GM12878 (cell line): Measurements from ENCODE around the gene IL4. TPM values are rescaled to one million over a fixed set of nuclear protein-coding genes. Genes with fewer than 3 reads are reported as not detected.

ENCODE experiments used
- BCL11A ChIP-seq: IDR thresholded peaks from 2 replicates; pipeline ENCODE4 v1.6.1; 2011; ENCODE audit warnings: low read depth, low read length
- CBX5 ChIP-seq: sonication (generic); IDR thresholded peaks from 2 replicates; pipeline ENCODE4 v1.6.1; 2016; ENCODE audit warnings: low read depth, moderate library complexity, mild to moderate bottlenecking, inconsistent platforms
- CREM ChIP-seq: IDR thresholded peaks from 2 replicates; pipeline ENCODE4 v1.6.1; 2014; ENCODE audit warnings: antibody characterized with exemption, low read depth
- ETV6 ChIP-seq, 2 experiments: fragments of 450-650 bp in 1 of 2; IDR thresholded peaks in 1 of 2; conservative IDR thresholded peaks in 1 of 2; 2 replicates each; pipeline ENCODE4 v1.6.1; 2014; ENCODE audit warnings: antibody characterized with exemption in 1 of 2, borderline replicate concordance in 1 of 2, low read depth in 1 of 2, mild to moderate bottlenecking in 1 of 2, moderate library complexity in 1 of 2
- KLF5 ChIP-seq: fragments of 450-650 bp; IDR thresholded peaks from 2 replicates; pipeline ENCODE4 v1.6.1; 2014; ENCODE audit warnings: mild to moderate bottlenecking; ENCODE audit not compliant: partially characterized antibody
- MXI1 ChIP-seq: fragments of 150-350 bp; IDR thresholded peaks from 2 replicates; pipeline ENCODE4 v1.6.1; 2011; ENCODE audit warnings: low read depth, mild to moderate bottlenecking, inconsistent platforms, low read length, improper control_type of control experiment
- POLR2A ChIP-seq: IDR thresholded peaks from 2 replicates; pipeline ENCODE4 v1.6.1; 2011; ENCODE audit warnings: low read depth, mild to moderate bottlenecking, low read length
- RAD51 ChIP-seq: fragments of 450-650 bp; IDR thresholded peaks from 2 replicates; pipeline ENCODE4 v1.6.1; 2016; ENCODE audit warnings: moderate library complexity, mild to moderate bottlenecking, inconsistent platforms
- STAT1 ChIP-seq: fragments of 450-650 bp; conservative IDR thresholded peaks from 2 replicates; pipeline ENCODE4 v1.6.1; 2014; ENCODE audit warnings: antibody characterized with exemption, mild to moderate bottlenecking
- polyA plus RNA-seq, 11 experiments: library from polyadenylated mRNA; depleted of rRNA in 4 of 11; unstranded in 6 of 11; stranded (reverse) in 5 of 11; fragments of >200 nt; fragmentation: Nextera tagmentation in 4 of 11; fragmentation: Illumina TruSeq in 1 of 11; extraction: Ambion mirVana in 4 of 11; extraction: Trizol in 1 of 11; gene quantifications; 1 replicate in 1 of 11; 2 replicates in 10 of 11; pipeline versions ENCODE4 v1.2.1 to v1.2.3, GENCODE V29; 2011 to 2016; ENCODE audit warnings: inconsistent platforms in 2 of 11, missing spikeins in 2 of 11, low read depth in 1 of 11
- total RNA-seq, 4 experiments: library from RNA; depleted of rRNA in 3 of 4; stranded (reverse); fragments of >200 nt in 3 of 4; fragmentation: Illumina TruSeq in 1 of 4; extraction: Trizol in 1 of 4; gene quantifications; 2 replicates each; pipeline versions ENCODE4 v1.2.1 to v1.2.3, GENCODE V29; 2013 to 2021
- TF ChIP-seq, protein P1 (sequence below): fragments of 450-650 bp; IDR thresholded peaks from 2 replicates; pipeline ENCODE4 v1.6.1; 2017; ENCODE audit warnings: mild to moderate bottlenecking, moderate library complexity
- TF ChIP-seq, protein P2 (sequence below): fragments of 450-650 bp; IDR thresholded peaks from 2 replicates; pipeline ENCODE4 v1.6.1; 2017; ENCODE audit warnings: low read depth, mild to moderate bottlenecking, moderate library complexity

IL4 gene
- total and polyA plus RNA-seq, 10 of the 15 experiments (the other 5 are each of a cell fraction or from before 2014, with no cell fraction given): 0.20 to 0.80 (median 0.50) TPM; not detected in 7

DNA sequence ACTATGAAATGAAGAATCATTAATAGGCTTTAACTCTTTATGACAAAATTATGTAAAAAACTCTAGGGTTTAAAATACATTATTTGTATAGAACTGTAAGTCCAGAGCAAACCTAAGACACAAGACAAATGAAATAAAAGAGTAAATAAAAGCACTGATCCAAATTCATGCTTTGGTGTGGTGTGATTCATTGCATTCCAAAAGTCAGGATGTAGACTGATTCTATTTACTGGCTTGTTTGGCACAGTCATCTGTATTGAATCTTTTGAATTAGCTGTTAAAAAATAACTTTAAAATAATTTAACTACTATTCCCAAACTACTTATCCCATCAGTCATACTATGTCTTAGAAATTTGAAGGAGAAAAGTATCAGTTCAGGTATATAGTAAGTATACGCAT is 31.1 kb downstream of the IL4 start (continued):
- TF ChIP-seq, protein P1, sequence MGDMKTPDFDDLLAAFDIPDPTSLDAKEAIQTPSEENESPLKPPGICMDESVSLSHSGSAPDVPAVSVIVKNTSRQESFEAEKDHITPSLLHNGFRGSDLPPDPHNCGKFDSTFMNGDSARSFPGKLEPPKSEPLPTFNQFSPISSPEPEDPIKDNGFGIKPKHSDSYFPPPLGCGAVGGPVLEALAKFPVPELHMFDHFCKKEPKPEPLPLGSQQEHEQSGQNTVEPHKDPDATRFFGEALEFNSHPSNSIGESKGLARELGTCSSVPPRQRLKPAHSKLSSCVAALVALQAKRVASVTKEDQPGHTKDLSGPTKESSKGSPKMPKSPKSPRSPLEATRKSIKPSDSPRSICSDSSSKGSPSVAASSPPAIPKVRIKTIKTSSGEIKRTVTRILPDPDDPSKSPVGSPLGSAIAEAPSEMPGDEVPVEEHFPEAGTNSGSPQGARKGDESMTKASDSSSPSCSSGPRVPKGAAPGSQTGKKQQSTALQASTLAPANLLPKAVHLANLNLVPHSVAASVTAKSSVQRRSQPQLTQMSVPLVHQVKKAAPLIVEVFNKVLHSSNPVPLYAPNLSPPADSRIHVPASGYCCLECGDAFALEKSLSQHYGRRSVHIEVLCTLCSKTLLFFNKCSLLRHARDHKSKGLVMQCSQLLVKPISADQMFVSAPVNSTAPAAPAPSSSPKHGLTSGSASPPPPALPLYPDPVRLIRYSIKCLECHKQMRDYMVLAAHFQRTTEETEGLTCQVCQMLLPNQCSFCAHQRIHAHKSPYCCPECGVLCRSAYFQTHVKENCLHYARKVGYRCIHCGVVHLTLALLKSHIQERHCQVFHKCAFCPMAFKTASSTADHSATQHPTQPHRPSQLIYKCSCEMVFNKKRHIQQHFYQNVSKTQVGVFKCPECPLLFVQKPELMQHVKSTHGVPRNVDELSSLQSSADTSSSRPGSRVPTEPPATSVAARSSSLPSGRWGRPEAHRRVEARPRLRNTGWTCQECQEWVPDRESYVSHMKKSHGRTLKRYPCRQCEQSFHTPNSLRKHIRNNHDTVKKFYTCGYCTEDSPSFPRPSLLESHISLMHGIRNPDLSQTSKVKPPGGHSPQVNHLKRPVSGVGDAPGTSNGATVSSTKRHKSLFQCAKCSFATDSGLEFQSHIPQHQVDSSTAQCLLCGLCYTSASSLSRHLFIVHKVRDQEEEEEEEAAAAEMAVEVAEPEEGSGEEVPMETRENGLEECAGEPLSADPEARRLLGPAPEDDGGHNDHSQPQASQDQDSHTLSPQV: no peak
- TF ChIP-seq POLR2A: no peak
- TF ChIP-seq CREM: no peak
- no peak for TF ChIP-seq STAT1
- TF ChIP-seq BCL11A: no peak
- no peak for TF ChIP-seq ETV6 (conservative IDR thresholded peaks at IDR 0.05 in 1 of 2, IDR thresholded peaks at IDR 0.05 in 1 of 2; ENCODE audit: borderline replicate concordance in 1 of 2, low read depth in 1 of 2)
- no peak for TF ChIP-seq MXI1
- no peak for TF ChIP-seq KLF5
- no peak for TF ChIP-seq CBX5
- TF ChIP-seq, protein P2, sequence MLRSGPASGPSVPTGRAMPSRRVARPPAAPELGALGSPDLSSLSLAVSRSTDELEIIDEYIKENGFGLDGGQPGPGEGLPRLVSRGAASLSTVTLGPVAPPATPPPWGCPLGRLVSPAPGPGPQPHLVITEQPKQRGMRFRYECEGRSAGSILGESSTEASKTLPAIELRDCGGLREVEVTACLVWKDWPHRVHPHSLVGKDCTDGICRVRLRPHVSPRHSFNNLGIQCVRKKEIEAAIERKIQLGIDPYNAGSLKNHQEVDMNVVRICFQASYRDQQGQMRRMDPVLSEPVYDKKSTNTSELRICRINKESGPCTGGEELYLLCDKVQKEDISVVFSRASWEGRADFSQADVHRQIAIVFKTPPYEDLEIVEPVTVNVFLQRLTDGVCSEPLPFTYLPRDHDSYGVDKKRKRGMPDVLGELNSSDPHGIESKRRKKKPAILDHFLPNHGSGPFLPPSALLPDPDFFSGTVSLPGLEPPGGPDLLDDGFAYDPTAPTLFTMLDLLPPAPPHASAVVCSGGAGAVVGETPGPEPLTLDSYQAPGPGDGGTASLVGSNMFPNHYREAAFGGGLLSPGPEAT: no peak
- TF ChIP-seq RAD51: no peak
